HTERT RPE-1 (cell line): Measurements from ENCODE around the gene PNPLA8.
"Not testable (repeated sequence)": the region's sequence is repeated elsewhere in the genome, so short reads cannot be mapped to it uniquely, and the experiment has no call there.

Experiments
- in situ Hi-C: fragments of 300-500 bp; cut with MboI; formaldehyde crosslinking; loops from 4 replicates; pipeline ENCODE4 v1.14.3; 2020; ENCODE audit warnings: low sequenced_read_pairs

Gene PNPLA8

GRCh38 chr7:108533712-108534111 lies 7.8 kb upstream of the PNPLA8 start:
- in situ Hi-C loops = no loop called here

- in situ Hi-C loops = no loop called here
These were observed 3.4 kb upstream of the PNPLA8 start for GRCh38 chr7:108529341-108529740.

- in situ Hi-C loops = no loop called here
These were observed 2.3 kb upstream of the PNPLA8 start for GRCh38 chr7:108528183-108528712.

- in situ Hi-C loops = no loop called here
These were observed 758 bp upstream of the PNPLA8 start for GRCh38 chr7:108526768-108527017.

GRCh38 chr7:108525327-108525984 lies 479 bp downstream of the PNPLA8 start:
- in situ Hi-C loops = no loop called here

- in situ Hi-C loops = no loop called here
These were observed 3.2 kb downstream of the PNPLA8 start for GRCh38 chr7:108522780-108523179.

- in situ Hi-C loops = no loop called here
These were observed 8.0 kb downstream of the PNPLA8 start for GRCh38 chr7:108517951-108518350.

- in situ Hi-C loops = no loop called here
These were observed 10.3 kb downstream of the PNPLA8 start for GRCh38 chr7:108515630-108516029.

GRCh38 chr7:108515013-108515412 lies 10.9 kb downstream of the PNPLA8 start:
- in situ Hi-C loops = no loop called here

- in situ Hi-C loops = no loop called here
These were observed 14.0 kb downstream of the PNPLA8 start for GRCh38 chr7:108511939-108512338.

- in situ Hi-C loops = not testable (repeated sequence)
These were observed 21.4 kb downstream of the PNPLA8 start for GRCh38 chr7:108504576-108504975.

GRCh38 chr7:108503112-108504026 lies 22.6 kb downstream of the PNPLA8 start:
- in situ Hi-C loops = no loop called here

- in situ Hi-C loops = no loop called here
These were observed 26.4 kb downstream of the PNPLA8 start for GRCh38 chr7:108499566-108499965.

- in situ Hi-C loops = no loop called here
These were observed 27.5 kb downstream of the PNPLA8 start for GRCh38 chr7:108498481-108498880.

- in situ Hi-C loops = no loop called here
These were observed 28.7 kb downstream of the PNPLA8 start for GRCh38 chr7:108497082-108497725.

GRCh38 chr7:108492742-108493141 lies 33.2 kb downstream of the PNPLA8 start:
- in situ Hi-C loops = no loop called here

- in situ Hi-C loops = no loop called here
These were observed 37.0 kb downstream of the PNPLA8 start for GRCh38 chr7:108488768-108489538.

GRCh38 chr7:108487646-108488045 lies 38.3 kb downstream of the PNPLA8 start:
- in situ Hi-C loops = no loop called here

GRCh38 chr7:108486291-108486966 lies 39.5 kb downstream of the PNPLA8 start:
- in situ Hi-C loops = no loop called here

- in situ Hi-C loops = no loop called here
These were observed 41.8 kb downstream of the PNPLA8 start for GRCh38 chr7:108484137-108484536.
